GM21529 (cell line): ENCODE measurements around the gene RBPJ.

ENCODE experiments used
- ATAC-seq: cut with Tn5 transposase; IDR thresholded peaks from one replicate; pipeline ENCODE4 v1.9.1; 2021; ENCODE audit not compliant: unreplicated experiment

RBPJ gene

DNA sequence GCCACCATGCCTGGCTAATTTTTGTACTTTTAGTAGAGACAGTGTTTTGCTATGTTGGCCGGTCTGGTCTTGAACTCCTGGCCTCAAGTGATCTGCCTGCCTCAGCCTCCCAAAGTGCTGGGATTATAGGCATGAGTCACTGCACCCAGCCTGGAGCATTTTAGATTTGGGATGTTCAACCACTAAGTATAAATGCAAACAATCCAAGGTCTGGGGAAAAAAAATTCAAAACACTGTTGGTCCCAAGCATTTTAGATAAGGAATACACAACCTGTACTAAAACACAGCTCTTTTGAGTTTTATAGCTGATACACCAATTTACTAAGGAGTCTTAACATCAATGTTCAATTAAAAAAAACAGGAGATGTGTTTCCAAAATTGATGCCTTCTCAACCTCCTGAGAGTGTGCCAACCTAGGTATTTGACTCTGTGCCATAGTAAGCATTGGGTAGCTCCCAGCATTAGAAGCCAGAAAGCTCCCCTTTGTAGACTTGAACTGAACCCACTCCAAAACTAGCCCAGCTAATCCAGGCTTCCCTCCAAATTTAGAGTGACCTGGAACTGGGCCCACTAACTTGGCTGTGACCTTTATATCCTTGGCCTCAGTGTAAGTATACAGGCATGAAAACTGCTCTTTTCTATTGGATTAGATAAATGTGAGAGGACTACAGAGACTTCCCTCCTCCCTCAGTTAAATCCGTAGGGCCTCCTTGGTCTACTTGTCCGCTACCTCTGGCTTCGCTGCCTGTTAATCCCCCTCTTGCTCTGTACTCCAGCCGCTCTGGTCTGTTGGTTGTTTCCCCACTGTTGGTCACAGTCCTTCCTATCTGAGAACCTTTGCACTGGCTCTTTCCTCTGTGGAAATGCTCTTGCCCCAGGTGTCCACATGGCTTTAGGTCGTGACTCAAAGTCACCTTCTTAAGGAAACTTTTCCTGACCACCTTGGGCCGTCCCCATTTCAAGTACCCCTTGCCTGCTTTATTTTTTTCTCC, 91.9 kb downstream of the RBPJ start:
- ATAC-seq, result no peak

DNA sequence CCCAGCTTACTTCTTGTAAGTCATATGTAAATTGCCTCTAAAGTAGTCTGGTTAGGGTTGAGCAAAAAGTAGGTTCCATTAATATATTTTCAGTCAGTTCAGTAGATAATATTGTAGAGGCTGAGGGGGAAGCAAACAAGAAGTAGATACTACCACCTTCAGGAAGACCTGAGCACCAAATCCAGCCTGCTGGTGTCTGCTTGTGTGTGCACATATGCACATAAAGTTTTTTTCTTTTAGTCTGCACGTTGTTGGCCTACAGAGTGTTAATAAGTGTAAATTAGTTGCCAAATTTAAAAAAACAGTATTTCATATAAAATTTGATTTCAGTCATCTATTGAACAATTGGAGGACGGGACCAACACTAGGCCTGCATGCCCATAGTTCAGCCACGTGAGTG, 92.8 kb downstream of the RBPJ start:
- no peak for ATAC-seq

DNA sequence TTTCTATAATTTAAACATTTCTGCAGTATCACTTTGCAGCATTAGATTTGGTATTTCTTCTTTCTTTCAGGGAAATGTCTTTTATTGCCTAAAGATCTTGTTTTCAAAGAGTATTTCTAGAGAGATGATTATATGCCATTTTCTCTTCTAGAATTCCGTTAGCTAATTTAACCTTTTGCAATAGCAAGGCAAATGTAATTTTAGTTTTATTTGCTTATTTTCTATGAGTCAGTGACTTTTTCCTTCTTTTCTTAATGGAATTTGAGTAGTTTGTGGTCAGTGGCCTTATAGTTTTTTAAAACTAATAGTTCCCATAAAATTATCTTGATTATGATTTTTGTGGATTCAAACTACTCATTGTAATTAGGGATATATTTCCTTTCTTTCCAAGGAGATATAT, 97.3 kb downstream of the RBPJ start:
- ATAC-seq, result no peak

DNA sequence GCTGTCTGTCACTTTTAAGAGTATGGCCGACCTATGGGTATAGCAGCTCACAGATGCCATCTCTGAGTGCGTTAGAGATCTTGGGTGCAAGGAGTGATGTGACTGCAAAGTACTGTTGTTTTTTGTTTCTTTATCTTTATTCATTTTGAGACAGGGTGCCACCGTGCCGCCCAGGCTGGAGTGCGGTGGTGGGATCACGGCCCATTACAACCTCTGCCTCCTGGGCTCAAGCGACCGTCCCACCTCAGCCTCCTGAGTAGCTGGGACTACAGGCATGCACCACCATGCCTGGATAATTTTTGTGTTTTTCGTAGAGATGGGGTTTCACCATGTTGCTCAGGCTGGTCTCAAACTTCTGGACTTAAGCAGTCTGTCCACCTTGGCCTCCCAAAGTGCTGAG, 98.0 kb downstream of the RBPJ start:
- no peak for ATAC-seq

DNA sequence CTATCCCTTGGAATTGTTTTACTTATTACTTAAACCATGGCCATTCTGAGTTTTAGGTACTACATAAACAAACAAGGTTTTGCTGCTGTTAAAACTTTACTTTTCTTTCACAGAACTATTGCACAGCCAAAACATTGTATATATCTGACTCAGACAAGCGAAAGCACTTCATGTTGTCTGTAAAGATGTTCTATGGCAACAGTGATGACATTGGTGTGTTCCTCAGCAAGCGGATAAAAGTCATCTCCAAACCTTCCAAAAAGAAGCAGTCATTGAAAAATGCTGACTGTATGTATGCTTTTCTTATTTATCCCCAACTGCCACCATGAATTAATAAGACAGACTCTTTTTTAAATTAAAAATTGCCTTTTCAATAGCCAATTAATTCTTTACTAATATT, 99.6 kb downstream of the RBPJ start:
- no peak for ATAC-seq

DNA sequence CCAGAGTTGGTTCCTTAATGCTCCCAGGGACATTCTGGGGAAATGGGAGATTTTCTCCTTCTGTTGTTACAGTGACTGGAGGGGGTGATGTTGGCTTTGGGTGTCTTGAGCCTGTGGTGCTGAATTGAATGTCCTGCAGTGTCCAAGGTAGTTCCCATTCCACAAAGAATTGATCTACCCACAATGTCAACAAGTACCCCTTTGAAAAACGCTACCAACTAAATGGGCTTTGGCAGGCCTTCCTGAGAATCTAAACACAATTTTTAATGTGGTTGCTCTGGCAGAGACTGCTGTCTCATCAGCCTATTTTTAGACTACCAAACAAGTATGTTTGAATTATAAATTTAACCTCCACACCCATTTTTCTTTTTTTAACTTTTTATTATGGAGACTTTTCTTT, 100.1 kb downstream of the RBPJ start:
- no peak for ATAC-seq

DNA sequence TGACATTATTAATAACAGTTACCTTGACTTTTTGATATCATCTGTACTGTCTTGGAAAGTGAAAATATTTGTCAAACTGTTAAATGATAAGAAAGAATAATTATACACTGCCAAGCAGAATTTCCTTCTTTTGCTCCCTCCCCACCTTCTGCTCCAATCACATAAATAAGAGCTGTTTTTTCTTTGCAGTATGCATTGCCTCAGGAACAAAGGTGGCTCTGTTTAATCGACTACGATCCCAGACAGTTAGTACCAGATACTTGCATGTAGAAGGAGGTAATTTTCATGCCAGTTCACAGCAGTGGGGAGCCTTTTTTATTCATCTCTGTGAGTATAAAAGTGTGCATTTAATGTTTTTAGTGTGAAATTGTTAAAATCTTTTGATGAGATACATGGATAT, 103.3 kb downstream of the RBPJ start:
- no peak for ATAC-seq

DNA sequence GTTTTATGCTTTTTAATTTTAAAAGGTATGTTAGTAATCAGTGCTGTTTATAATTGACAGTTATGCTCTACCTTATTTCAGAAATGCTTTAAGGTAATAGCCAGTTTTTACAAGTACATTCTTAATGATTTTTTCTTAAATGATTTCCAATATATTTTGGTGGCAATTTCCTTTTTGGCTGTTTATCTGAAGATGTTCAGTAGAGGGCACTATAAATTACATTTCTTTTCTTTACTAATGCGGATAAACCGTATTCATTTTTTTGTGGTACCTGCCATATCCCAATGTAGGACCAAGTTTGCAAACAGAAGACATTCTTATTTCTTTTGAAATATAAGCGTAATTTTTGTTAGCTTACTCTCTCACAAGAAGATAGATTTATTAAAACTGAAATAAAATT, 104.0 kb downstream of the RBPJ start:
- no peak for ATAC-seq

DNA sequence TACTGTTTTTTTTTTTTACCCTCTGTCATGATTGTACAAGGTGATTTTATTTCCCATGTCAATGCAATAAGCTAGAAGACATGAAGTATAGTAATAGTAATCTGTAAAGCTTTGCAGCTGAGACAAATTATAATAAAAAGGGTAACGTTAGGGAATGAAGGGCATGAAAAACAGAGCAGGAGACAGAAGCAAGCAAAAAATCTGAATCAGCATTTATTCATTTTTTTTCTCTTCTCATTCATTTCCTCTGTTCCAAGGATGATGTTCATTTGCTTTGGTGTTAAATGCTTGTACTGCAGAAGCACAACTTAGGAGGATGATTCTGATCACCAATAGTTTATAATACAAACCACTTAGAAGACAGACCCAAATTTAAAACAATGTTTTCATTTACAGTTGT, 105.1 kb downstream of the RBPJ start:
- ATAC-seq, result no peak

DNA sequence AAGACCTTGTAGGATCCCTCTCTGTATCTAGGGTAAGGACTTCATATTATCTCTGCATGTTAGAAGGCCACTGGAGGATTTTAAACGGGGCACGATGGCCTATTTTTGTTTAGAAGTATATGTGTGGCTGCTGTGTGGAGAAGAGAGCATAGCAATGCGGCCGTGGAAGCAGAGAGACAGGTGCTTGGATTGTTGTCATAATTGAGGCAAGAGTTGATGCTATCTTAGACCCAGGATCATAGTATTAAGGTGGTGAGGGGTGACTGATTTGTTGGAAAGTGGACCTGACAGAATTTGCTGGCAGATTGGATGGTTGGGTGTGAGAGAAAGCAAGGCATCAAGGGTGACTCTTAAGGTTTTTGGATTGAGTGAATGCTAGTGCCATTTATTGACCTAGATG, 106.1 kb downstream of the RBPJ start:
- no peak for ATAC-seq

DNA sequence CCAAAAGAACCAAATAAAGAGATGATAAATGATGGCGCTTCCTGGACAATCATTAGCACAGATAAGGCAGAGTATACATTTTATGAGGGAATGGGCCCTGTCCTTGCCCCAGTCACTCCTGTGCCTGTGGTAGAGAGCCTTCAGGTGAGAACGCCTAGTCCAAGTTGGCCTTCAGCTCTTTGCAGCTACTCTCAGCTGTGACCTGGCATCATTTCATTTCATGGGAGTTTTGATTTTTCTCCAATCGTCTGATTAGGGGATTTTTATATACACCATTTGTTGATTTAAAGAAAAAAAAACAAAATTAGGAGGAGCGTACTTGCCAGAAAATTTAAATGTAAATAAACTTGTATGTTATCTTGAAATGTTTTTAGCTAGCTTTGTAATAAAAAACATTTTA, 109.1 kb downstream of the RBPJ start:
- ATAC-seq, result no peak

DNA sequence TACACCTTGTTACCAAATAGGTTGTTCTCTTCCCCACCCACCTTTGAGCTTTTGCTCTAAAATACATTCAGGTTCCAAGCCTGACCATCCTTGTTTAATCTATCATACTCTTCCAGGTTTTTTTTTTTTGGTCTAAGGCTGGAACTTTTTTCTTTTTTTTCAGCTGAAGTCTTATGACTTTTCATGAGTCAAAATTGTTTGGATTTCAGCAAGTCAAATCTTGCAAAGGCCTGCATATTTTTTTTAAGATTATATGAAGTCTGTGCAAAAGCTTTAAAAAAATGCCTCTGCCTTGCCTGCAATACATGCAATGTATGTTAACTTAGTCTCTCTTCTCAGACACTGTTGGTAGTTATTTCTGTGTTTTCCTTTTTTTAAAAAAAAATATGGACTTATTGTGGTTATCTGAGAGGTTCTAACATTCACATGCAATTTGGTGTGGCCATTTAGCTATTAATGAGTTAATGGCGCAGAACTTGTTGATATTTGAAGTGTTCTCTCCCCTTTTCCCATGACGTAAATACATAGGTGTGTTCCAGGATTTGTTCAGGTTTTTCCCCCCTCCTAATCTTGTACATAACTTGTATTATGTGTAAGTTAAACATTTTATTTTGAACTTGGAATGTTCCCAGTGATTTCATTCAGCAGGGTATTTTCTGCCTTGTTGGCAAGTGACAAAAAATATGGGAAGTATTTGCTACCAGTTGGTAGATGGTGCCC, 110.8 kb downstream of the RBPJ start:
- ATAC-seq, result no peak

DNA sequence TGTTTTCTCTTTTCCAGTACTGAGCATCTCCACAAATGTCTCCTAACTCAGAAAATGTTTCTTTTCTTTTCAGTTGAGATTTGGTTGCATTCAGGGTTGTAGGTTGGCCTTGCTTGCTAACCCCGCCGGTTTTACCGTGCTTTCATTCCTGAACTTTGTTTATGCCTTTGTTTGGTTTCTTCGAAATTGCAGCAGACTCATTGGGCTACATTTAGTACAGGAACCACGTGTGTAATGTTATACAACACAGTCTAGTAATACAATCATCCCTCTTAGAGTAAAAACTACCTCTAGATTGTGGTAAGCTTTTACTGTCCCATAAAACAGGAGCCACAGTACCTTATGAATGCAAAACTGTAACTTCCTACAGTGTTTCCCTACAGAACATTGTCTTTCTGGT, 111.6 kb downstream of the RBPJ start:
- ATAC-seq, result no peak

DNA sequence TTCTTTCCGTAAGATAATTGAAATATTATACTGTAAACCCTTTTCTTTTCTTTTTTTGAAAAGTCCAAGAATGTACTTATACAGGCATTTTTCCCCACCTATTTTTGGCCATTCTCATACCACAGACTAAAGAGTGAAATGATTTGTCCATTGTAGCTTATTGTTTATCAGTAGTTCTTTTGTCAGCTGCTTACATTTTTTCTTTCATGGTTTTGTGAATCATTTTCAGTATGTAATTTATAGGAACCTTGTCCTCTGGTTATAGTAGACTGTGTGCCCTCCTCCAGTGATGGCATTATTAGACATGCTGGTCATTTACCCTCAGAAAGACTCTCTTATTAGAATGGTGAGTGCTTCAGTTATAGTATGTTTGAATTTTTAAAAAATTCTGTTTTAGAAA, 112.7 kb downstream of the RBPJ start:
- no peak for ATAC-seq

DNA sequence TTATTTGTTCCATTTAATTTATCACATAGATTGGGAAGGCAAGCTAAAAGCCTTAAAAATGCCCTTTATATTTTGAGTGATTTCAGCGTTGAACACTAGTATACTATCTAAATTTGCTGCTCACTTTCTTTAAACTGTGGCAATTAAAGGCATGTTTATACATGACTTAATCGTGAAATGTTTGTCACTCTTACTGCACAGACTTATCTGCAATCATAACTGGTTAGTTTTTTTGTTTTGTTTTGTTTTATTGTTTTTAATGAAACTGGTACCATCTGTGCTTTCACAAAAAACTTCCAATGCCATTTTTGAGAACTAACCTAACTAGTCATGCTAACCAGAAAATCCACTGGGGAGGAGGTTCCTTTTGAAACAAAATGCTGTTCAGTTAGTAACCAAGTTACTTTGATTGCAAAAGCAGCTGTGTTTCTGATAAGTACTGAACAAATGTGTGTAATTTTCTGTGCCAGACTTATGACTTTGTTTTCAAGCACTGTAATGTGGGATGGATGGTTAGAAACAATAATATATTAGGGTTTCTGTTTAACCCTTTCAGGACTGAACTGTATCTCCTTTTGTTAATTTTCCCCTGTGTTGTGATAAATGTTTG, 113.3 kb downstream of the RBPJ start:
- ATAC-seq, result no peak

DNA sequence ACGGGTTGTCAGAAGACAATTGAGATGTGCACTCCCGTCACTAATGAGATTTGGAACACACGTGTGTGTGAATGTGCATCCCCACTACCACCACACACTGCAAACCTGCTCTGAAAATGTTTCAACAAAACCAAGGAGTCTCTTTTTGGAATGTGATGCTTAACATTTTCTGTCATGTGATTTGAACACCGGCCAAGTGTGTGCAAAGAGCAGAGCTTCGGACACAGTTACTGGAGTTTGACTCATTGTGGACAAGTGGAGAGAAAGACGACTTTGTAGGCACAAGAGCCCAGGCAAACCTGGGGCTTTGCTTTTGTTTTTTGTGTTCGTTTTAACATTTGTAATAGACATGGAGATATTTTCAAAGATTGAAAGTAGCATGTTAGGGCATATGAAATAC, 120.3 kb downstream of the RBPJ start:
- ATAC-seq, result no peak

DNA sequence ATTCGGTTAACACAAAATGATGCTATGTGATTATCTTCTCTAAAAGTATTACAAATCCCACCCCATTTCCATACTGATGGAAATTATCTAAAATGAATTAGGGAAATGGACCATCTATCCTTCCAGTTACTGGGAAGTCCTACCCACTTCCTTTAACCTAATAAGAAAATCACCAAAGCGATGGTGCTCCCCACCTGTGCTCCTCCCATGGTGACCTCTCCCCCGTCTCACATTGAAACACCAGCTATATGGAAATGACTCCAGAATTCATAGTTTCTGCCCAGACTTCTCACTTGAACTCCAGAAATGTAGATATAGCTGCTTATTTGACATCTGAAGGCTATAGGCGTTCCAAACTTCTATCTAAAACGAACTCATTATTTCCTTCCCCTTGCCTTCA, 121.0 kb downstream of the RBPJ start:
- no peak for ATAC-seq

DNA sequence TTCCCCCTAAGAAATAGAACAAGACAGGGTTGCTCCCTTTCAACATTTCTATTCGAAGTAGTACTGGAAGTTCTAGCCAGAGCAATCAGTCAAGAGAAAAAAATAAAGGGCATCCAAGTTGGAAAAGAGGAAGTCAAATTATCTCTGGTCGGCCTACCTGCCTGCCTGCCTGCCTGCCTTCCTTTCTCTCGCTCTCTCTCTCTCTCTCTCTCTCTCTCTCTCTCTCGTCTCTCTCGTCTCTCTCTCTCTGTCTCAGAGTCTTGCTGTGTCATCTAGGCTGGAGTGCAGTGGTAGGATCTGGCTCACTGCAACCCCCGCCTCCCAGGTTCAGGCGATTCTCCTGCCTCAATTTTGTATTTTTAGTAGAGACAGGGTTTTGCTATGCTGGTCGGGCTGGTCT, 126.6 kb downstream of the RBPJ start:
- ATAC-seq, result no peak

DNA sequence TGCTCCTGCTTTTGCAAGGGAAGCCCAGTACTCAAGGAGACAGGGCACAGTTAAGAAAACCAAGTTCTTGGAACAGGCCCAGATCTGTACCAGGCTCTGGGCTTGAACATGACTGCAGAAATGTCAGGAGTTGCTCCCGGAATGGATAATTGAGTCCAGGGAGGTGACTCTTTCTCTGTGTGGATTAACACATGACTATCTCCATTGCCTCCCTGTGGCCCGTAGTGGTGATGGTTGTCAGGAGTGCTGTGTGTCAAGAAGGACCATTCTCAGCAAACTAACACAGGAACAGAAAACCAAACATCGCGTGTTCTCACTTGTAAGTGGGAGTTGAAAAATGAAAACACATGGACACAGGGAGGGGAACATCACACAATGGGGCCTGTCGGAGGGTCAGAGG, 129.6 kb downstream of the RBPJ start:
- no peak for ATAC-seq

DNA sequence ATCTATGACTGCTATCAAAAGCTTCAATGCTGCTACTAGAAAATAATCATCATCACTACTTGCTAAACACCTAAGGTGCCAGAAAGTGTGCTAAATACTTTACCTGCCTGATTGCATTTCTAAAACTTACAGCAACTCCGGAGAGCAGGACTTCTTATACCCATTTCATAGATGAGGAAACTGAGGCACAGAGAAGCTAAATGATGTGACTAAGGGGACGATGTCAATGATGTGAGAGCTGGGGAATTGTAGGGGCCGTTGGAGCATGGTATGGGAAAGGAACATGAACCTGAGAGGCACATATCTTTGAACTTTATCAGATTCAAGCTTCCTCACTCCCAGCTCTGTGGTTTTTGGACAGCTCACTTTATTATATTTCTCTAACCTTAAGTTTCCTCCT, 130.8 kb downstream of the RBPJ start:
- ATAC-seq, result no peak

DNA sequence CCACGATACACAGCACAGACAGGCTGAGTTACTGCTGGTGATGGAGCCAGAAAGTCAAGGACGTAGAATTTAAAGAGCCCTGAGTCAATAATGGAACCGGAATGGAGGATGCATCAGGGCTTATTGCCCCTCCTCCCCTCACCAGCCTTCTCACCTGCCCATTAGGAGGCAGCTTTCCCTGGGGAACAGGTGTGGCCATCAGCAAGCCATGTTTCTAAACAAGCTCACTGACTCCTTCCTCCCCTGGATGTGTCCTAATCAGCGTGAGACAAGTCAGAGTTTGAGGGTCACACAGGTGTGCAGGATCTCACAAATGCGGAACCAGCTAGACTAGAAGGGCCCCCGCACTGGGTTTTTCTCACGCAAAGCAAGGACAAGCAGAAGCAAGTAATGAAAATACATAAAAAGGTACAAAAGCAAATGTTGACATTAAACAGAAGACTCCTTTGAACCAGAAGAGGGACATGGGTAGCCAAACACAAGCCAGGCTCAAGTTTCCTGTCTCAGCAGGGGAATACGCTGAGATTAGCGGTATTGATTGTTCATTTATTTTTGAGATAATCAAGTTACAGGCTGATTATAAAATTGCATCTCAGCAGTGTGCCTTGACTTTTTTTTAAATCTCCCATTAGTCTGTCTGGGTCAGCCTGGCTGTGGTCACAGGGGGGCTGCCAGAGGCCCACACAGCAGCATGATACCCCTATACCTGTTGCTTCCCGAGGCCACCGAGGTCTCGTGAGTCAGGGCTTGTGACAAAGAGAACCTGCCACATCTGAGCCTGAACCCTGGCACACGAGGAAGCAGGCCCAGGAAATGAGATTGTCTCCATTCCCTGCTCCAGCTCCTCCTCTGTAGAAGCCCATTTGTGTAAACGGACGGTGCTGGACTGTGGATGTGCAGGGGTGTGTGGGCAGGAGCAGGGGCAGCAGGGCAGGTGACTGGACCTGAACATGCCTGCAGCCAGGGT, 132.0 kb downstream of the RBPJ start:
- ATAC-seq, result no peak
